A673 (cell line): Measurements from ENCODE around the gene PRH1. TPM values are rescaled to one million over a fixed set of nuclear protein-coding genes. Genes with fewer than 3 reads are reported as not detected.

Source experiments
- BruUV-seq: library from RNA; stranded (reverse); fragments of 400-500 nt; replicated peaks from 2 replicates; lab custom pipeline; 2021; lab: Mats Ljungman, UMichigan
- CTCF ChIA-PET: fragments of 300-600 bp; sonication (Branson Sonifier 250); formaldehyde crosslinking; loops from one replicate; lab custom pipeline; 2022; ENCODE audit warnings: antibody characterized with exemption; lab: Charles Lee
- POLR2A ChIA-PET: fragments of 300-600 bp; sonication (Branson Sonifier 250); formaldehyde crosslinking; loops from one replicate; lab custom pipeline; 2022; ENCODE audit warnings: antibody characterized with exemption; ENCODE audit not compliant: low non-redundant PET; lab: Charles Lee
- DNase-seq: peaks from one replicate; pipeline ENCODE4 v3.0.0-alpha.2; 2015; ENCODE audit warnings: low spot score
- H3K27ac ChIP-seq: fragments of 200-600 bp; sonication (generic); 2 replicates; pipeline ENCODE4 v1.5.1; 2016; ENCODE audit warnings: mixed run types, low read depth, mild to moderate bottlenecking, mixed read lengths, antibody characterized with exemption, low read length; ENCODE audit not compliant: poor library complexity, severe bottlenecking
- H3K27me3 ChIP-seq: fragments of 200-600 bp; sonication (generic); replicated peaks from 2 replicates; pipeline ENCODE4 v1.6.1; 2017; ENCODE audit warnings: mixed run types, low read depth, mild to moderate bottlenecking, mixed read lengths, antibody characterized with exemption, low read length; ENCODE audit not compliant: insufficient read depth, poor library complexity
- H3K36me3 ChIP-seq: fragments of 200-600 bp; sonication (generic); 2 replicates; pipeline ENCODE4 v1.6.1; 2016; ENCODE audit warnings: mixed run types, mild to moderate bottlenecking, mixed read lengths, antibody characterized with exemption, low read length; ENCODE audit not compliant: insufficient read depth, poor library complexity, severe bottlenecking
- H3K4me1 ChIP-seq: fragments of 200-600 bp; sonication (generic); 2 replicates; pipeline ENCODE4 v1.6.1; 2017; ENCODE audit warnings: mixed run types, mild to moderate bottlenecking, mixed read lengths, antibody characterized with exemption, low read length; ENCODE audit not compliant: insufficient read depth, poor library complexity, severe bottlenecking
- H3K4me3 ChIP-seq: fragments of 200-600 bp; sonication (generic); 2 replicates; pipeline ENCODE4 v1.5.1; 2016; ENCODE audit warnings: low read depth, mixed run types, mild to moderate bottlenecking, mixed read lengths, low read length; ENCODE audit not compliant: poor library complexity, severe bottlenecking
- H3K9me3 ChIP-seq: fragments of 200-600 bp; sonication (generic); 2 replicates; pipeline ENCODE4 v1.6.1; 2016; ENCODE audit warnings: mixed run types, low read depth, mild to moderate bottlenecking, mixed read lengths, antibody characterized with exemption, low read length; ENCODE audit not compliant: poor library complexity, severe bottlenecking
- CTCF ChIP-seq: fragments of 300-800, 200-600 bp; sonication (generic); conservative IDR thresholded peaks from 2 replicates; pipeline ENCODE4 v1.5.1; 2017; ENCODE audit warnings: low read depth, mild to moderate bottlenecking, antibody characterized with exemption, low read length, moderate library complexity, mixed read lengths
- EZH2 ChIP-seq: fragments of 200-600 bp; sonication (generic); IDR thresholded peaks from 2 replicates; pipeline ENCODE4 v1.6.1; 2017; ENCODE audit warnings: borderline replicate concordance, low read depth, mild to moderate bottlenecking, mixed read lengths, antibody characterized with exemption, low read length; ENCODE audit not compliant: poor library complexity, severe bottlenecking
- intact Hi-C: fragments of 100-400 bp; cut with micrococcal nuclease; formaldehyde crosslinking; loops from one replicate; pipeline ENCODE4 v1.10.0; 2022; ENCODE audit not compliant: unreplicated experiment
- total RNA-seq: library from RNA; stranded (reverse); gene quantifications from 2 replicates; pipeline ENCODE4 v1.2.3, GENCODE V29; 2021

PRH1 gene
- total RNA-seq, 1 experiment from 2014 or later: 21.8 TPM

- H3K9me3 ChIP-seq: no peaks in the 10 kb centered on the region
- TF ChIP-seq CTCF (no peak), EZH2 (no peak)
- BruUV-seq: no TSS peak
- H3K27me3 ChIP-seq: no peaks in the 10 kb centered on the region
- no peak overlapping the region for H3K4me3 ChIP-seq
- CTCF ChIA-PET: no interaction called here
- POLR2A ChIA-PET: no interaction called here
- DNase-seq: no peak
- no peak overlapping the region for H3K27ac ChIP-seq
- no peaks in the 10 kb centered on the region for H3K36me3 ChIP-seq
- H3K4me1 ChIP-seq: no peaks in the 10 kb centered on the region
- intact Hi-C loops: no loop called here
Measured at GRCh38 chr12:10919809-10920208, 35.8 kb upstream of the PRH1 start.

DNA sequence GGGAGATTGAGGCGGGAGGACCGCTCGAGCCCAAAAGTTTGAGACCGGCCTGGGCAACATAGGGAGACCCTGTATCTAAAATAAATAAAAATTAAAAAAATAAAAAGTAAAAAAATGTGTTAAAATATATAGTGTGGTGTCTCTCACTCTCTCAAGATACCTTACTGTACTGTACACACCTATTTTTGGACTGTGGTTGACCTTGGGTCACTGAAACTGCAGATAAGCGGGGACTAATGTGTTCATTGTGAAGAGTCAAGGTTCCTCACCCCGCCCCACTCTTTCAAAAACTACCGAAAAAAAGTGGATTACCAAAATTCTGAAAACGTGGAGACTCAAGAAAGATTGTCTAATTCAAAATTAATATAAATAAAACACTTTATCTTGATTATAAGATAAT, 26.3 kb upstream of the PRH1 start:
- H3K27me3 ChIP-seq: no peaks in the 10 kb centered on the region
- no peak for DNase-seq
- no peaks in the 10 kb centered on the region for H3K9me3 ChIP-seq
- TF ChIP-seq CTCF (no peak), EZH2 (no peak)
- H3K4me1 ChIP-seq: no peaks in the 10 kb centered on the region
- BruUV-seq: no TSS peak
- H3K4me3 ChIP-seq: no peak overlapping the region
- CTCF ChIA-PET: no interaction called here
- intact Hi-C loops: no loop called here
- POLR2A ChIA-PET: no interaction called here
- H3K36me3 ChIP-seq: no peaks in the 10 kb centered on the region
- no peak overlapping the region for H3K27ac ChIP-seq

DNA sequence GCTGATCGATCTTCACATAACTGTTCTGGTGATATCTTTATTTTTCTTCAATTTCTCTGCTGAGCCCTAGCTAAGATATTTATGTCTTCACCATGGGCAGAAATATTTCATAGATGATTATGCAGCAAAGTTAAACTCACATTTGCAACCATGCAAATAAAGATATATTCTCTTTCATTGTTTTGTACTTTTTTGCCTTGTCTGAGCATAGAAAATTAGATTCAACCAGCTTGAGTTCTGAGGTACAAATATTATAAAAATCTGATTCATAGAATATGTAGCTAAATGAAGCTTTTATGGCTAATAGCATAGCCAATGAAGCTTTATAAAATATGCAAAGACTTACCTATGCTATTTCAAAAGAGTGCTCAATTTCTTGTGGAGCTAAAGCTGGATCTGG, 25.4 kb upstream of the PRH1 start, which contains the start of gene TAS2R13:
TSS of gene TAS2R13 (minus strand) at position 101 of the 400 bp plus-strand sequence. CDS start 264 bp downstream, outside the sequence.
- no peaks in the 10 kb centered on the region for H3K36me3 ChIP-seq
- H3K4me3 ChIP-seq: no peak within 1 kb of the TSS
- peaks cover 8% of the 10 kb centered on the region for H3K9me3 ChIP-seq
- no peak within 1 kb of the TSS for H3K27ac ChIP-seq
- no peaks in the 10 kb centered on the region for H3K27me3 ChIP-seq
- no peak for TF ChIP-seq CTCF
- no peak for TF ChIP-seq EZH2
- BruUV-seq: no TSS peak
- intact Hi-C loops: no loop called here
- ChIA-PET CTCF (no interaction called here), POLR2A (no interaction called here)
- DNase-seq: no peak
- no peaks in the 10 kb centered on the region for H3K4me1 ChIP-seq
